H1 (cell line): ENCODE measurements around the gene LINC01488. TPM values are rescaled to one million over a fixed set of nuclear protein-coding genes. Genes with fewer than 3 reads are reported as not detected.

Source experiments
- ATF2 ChIP-seq: IDR thresholded peaks from 2 replicates; pipeline ENCODE4 v1.6.1; 2012; ENCODE audit warnings: low read length, inconsistent platforms
- GABPA ChIP-seq: IDR thresholded peaks from 2 replicates; pipeline ENCODE4 v1.6.1; 2011; ENCODE audit warnings: mild to moderate bottlenecking, low read length, moderate library complexity, borderline replicate concordance; ENCODE audit not compliant: insufficient read depth
- KDM4A ChIP-seq: IDR thresholded peaks from one replicate; pipeline ENCODE4 v1.7.1; 2012; ENCODE audit warnings: low read depth, mild to moderate bottlenecking, moderate library complexity, low read length, inconsistent platforms; ENCODE audit not compliant: severe bottlenecking
- POLR2AphosphoS5 ChIP-seq: IDR thresholded peaks from 2 replicates; pipeline ENCODE4 v1.6.1; 2011; ENCODE audit warnings: low read depth, low read length
- polyA plus RNA-seq, 7 experiments: library from polyadenylated mRNA; depleted of rRNA in 3 of 7; stranded (reverse) in 5 of 7; unstranded in 2 of 7; fragments of >200 nt in 5 of 7; fragments of 200-250 nt in 2 of 7; gene quantifications; 1 replicate in 5 of 7; 2 replicates in 1 of 7; 4 replicates in 1 of 7; pipeline versions ENCODE4 v1.2.1 to v1.2.3, GENCODE V29; 2011 to 2013; ENCODE audit warnings: missing spikeins in 2 of 7, mixed read lengths in 2 of 7
- total RNA-seq: library from RNA; stranded (reverse); fragmentation: NEBNext Ultra II Directional; extraction: Animal tissue kit (Norgen Biotek cat#: 25700); gene quantifications from 2 replicates; pipeline ENCODE4 v1.2.1, GENCODE V29; 2021

Gene LINC01488
- total and polyA plus RNA-seq, 2 of the 8 experiments (the other 6 are each of a cell fraction or from before 2014, with no cell fraction given), result not detected

DNA sequence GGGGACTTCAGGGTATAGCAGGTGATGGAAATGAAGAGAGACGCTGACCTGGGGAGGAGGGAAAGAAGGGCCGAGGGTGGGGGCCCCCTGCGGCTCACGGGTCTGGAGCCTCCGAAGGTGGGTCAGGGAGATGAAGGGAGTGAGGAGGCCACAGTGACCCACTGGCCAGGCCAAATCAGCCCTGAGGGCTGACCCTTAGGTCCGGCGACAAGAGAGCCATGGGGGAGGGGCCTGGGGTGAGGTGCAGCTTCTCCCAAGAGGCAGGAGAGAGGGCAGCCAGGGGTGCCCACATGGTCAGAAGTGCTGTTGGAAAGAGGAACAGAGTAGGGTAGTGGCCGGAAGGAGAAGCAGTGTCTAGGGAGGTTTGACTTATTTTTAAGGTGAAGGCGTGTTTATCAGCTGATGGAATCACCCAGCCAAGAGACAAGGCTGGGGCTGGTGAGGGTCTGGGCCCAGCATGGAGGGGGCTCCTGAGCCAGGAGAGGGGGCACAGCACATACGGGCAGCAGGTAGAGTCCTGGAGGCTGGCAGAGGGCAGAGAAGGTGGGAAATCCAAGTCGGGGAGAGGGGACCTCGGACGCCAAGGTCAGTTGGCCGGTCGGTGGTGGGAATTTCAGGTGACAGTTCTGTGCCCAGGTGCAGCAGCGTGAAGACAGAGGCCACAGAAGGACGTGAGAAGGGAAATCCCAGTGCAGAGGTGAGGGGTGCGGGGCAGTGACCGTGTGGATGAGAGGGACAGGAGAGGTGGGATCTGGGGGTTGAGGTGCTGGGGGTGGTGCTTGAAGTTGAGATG lies 49.0 kb downstream of the LINC01488 start (continued):
- no peak for TF ChIP-seq ATF2
- no peak for TF ChIP-seq KDM4A
- no peak for TF ChIP-seq GABPA
- no peak for TF ChIP-seq POLR2AphosphoS5
